Neural crest cell (in vitro differentiated cells): Measurements from ENCODE around the gene SSH2. TPM values are rescaled to one million over a fixed set of nuclear protein-coding genes. Genes with fewer than 3 reads are reported as not detected.

Source experiments
- DNase-seq: peaks from one replicate; pipeline ENCODE4 v3.0.0; 2021; ENCODE audit warnings: low read depth, mixed read lengths, low spot score
- H3K27ac Mint-ChIP-seq: one replicate; pipeline ENCODE4 v1.8.0; 2021; ENCODE audit warnings: mild to moderate bottlenecking, mixed read lengths; ENCODE audit not compliant: unreplicated experiment
- H3K27me3 Mint-ChIP-seq: 2 replicates; pipeline ENCODE4 v1.8.0; 2021; ENCODE audit warnings: low read depth, mild to moderate bottlenecking, mixed read lengths
- H3K36me3 Mint-ChIP-seq: 2 replicates; pipeline ENCODE4 v1.8.0; 2021; ENCODE audit warnings: low read depth, mild to moderate bottlenecking, mixed read lengths
- H3K4me1 Mint-ChIP-seq: 2 replicates; pipeline ENCODE4 v1.8.0; 2021; ENCODE audit warnings: mixed read lengths
- H3K4me3 Mint-ChIP-seq: one replicate; pipeline ENCODE4 v1.8.0; 2021; ENCODE audit warnings: mild to moderate bottlenecking, mixed read lengths
- H3K9me3 Mint-ChIP-seq: 2 replicates; pipeline ENCODE4 v1.8.0; 2021; ENCODE audit warnings: mixed read lengths
- CTCF ChIP-seq: fragments of 200-600 bp; sonication (generic); conservative IDR thresholded peaks from 2 replicates; pipeline ENCODE4 v1.5.0; 2021; ENCODE audit warnings: antibody characterized with exemption, mild to moderate bottlenecking
- total RNA-seq: library from RNA; stranded (reverse); gene quantifications from 2 replicates; pipeline ENCODE4 v1.2.1, GENCODE V29; 2021

Gene SSH2
- total RNA-seq, 1 donor from 2014 or later = 29.2 TPM

- H3K27ac Mint-ChIP-seq = no peak overlapping the region
- no peak overlapping the region for H3K4me3 Mint-ChIP-seq
- no peaks in the 10 kb centered on the region for H3K27me3 Mint-ChIP-seq
- no peaks in the 10 kb centered on the region for H3K9me3 Mint-ChIP-seq
- no peaks in the 10 kb centered on the region for H3K36me3 Mint-ChIP-seq
- peaks cover 13% of the 10 kb centered on the region for H3K4me1 Mint-ChIP-seq
- TF ChIP-seq CTCF = no peak
- no peak for DNase-seq
Observed at GRCh38 chr17:29769225-29769624, 160.8 kb downstream of the SSH2 start.

GRCh38 chr17:29766796-29767327 is 163.2 kb downstream of the SSH2 start:
- H3K27me3 Mint-ChIP-seq = no peaks in the 10 kb centered on the region
- H3K36me3 Mint-ChIP-seq = no peaks in the 10 kb centered on the region
- DNase-seq = no peak
- no peak overlapping the region for H3K27ac Mint-ChIP-seq
- H3K4me1 Mint-ChIP-seq = peaks cover 13% of the 10 kb centered on the region
- H3K9me3 Mint-ChIP-seq = no peaks in the 10 kb centered on the region
- peak overlapping the region; percentile 15 for H3K4me3 Mint-ChIP-seq
- no peak for TF ChIP-seq CTCF

GRCh38 chr17:29764748-29765147 is 165.3 kb downstream of the SSH2 start:
- Mint-ChIP-seq H3K4me3 (peak overlapping the region; percentile 38), H3K4me1 (peaks cover 26% of the 10 kb centered on the region)

GRCh38 chr17:29764217-29764616 is 165.8 kb downstream of the SSH2 start:
- TF ChIP-seq CTCF = no peak
- Mint-ChIP-seq H3K27me3 (no peaks in the 10 kb centered on the region), H3K9me3 (no peaks in the 10 kb centered on the region), H3K4me1 (peaks cover 28% of the 10 kb centered on the region), H3K27ac (no peak overlapping the region), H3K4me3 (peak overlapping the region; percentile 38), H3K36me3 (no peaks in the 10 kb centered on the region)
- DNase-seq = no peak

More at GRCh38 chr17:29764748-29765147, 165.3 kb downstream of the SSH2 start:
- TF ChIP-seq CTCF = no peak
- Mint-ChIP-seq H3K36me3 (no peaks in the 10 kb centered on the region), H3K9me3 (no peaks in the 10 kb centered on the region), H3K27ac (no peak overlapping the region), H3K27me3 (no peaks in the 10 kb centered on the region)
- no peak for DNase-seq

GRCh38 chr17:29763273-29763672 is 166.8 kb downstream of the SSH2 start:
- no peak overlapping the region for H3K4me3 Mint-ChIP-seq
- H3K36me3 Mint-ChIP-seq = no peaks in the 10 kb centered on the region
- no peaks in the 10 kb centered on the region for H3K27me3 Mint-ChIP-seq
- no peak overlapping the region for H3K27ac Mint-ChIP-seq
- H3K9me3 Mint-ChIP-seq = no peaks in the 10 kb centered on the region
- no peak for TF ChIP-seq CTCF
- H3K4me1 Mint-ChIP-seq = peaks cover 28% of the 10 kb centered on the region
- DNase-seq = no peak
